ENCODE measurements around the gene C1orf232. TPM values are rescaled to one million over a fixed set of nuclear protein-coding genes. Genes with fewer than 3 reads are reported as not detected.

The C1orf232 gene
- total and polyA plus RNA-seq, 2 of the 13 experiments (the other 11 are each of a cell fraction or from before 2014, with no cell fraction given) = not detected

DNA sequence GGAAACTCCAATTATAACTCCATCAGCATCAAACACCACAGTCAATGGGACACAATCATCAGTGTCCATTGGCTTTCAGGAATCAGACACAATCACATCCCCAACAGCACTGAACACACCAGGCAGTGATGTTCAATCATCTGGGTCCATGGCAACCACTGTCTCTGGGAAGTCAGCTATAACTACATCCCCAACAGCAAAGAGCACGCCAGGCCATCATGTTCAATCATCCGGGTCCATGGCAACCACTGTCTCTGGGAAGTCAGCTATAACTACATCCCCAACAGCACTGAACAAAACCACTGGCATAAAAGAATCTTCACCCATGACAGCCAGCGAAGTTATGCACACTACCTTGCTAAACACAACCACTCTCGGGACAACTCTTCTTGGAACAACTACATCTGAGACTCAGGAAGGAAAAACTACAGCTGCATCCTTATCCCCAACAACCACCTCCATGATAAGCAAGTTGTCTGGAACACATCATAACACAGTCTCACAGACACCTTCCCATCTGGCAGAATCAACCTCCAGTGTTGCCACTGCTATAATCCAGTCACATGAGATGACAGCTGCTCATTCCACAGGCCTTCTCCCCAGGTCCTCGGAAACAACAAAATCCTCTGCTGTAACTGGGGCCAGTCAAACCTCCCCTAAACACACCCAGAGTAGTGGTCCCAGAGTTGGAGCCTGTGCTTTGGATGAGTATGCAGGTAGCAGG, 41.5 kb upstream of the C1orf232 start:
- no peaks in the 10 kb centered on the region for H3K36me3 ChIP-seq (replicated peaks in 1 of 2; ENCODE audit: control insufficient read depth in 1 of 2, insufficient read depth in 2 of 2, low read length in 2 of 2)
- no TSS peak for BruUV-seq (replicated peaks)
- H4K20me1 ChIP-seq (ENCODE audit: insufficient read depth, low read length) = no peaks in the 10 kb centered on the region
- peaks cover 0 to 1% of the 10 kb centered on the region in 2 experiments; a peak in 1 of 5 replicates for H3K27me3 ChIP-seq (ENCODE audit: control insufficient read depth in 1 of 2, insufficient read depth in 2 of 2, low read length in 2 of 2)
- no peak overlapping the region for H2AFZ ChIP-seq (ENCODE audit: low read length)
- in situ Hi-C loops (cut with HindIII; ENCODE audit: extremely low pct_ligation_motif_present, low pct_unique_long_range_greater_than_20kb) = no loop called here
- DNase-seq (ENCODE audit: low spot score) (no peak), ATAC-seq (no peak), FAIRE-seq (no peak)
- no peaks in the 10 kb centered on the region for H3K9me3 ChIP-seq (ENCODE audit: low read length)
- H3K27ac ChIP-seq (ENCODE audit: extremely low read length, insufficient read depth, low read length) = no peak overlapping the region
- no peak overlapping the region for H3K9ac ChIP-seq (ENCODE audit: insufficient read depth, low read depth, low read length)
- no peaks in the 10 kb centered on the region for H3K79me2 ChIP-seq (ENCODE audit: insufficient read depth, low read length)
- H3K4me2 ChIP-seq (ENCODE audit: low read depth, low read length) = no peak overlapping the region
- WGBS (ENCODE audit: low lambda C conversion rate) = 34% methylated on average over 5 of the region's 5 CpGs
- intact Hi-C loops (cut with micrococcal nuclease; ENCODE audit: unreplicated experiment) = no loop called here
- CTCF ChIA-PET (ENCODE audit: low intra/inter-chr PET ratio, low total read pairs) = no interaction called here
- POLR2A ChIA-PET = no interaction called here
- H3K4me1 ChIP-seq (ENCODE audit: insufficient read depth, low read length) = no peaks in the 10 kb centered on the region
- H3K4me3 ChIP-seq (replicated peaks in 1 of 3; ENCODE audit: insufficient read depth in 1 of 3, low read depth in 2 of 3, low read length in 3 of 3) = no peak overlapping the region
- TF ChIP-seq MEIS1 (CRISPR knock-in tag; IDR thresholded peaks at IDR 0.05; ENCODE audit: borderline replicate concordance) (no peak), SMAD3 (CRISPR knock-in tag; IDR thresholded peaks at IDR 0.05) (no peak), DNMT1 (CRISPR knock-in tag; IDR thresholded peaks at IDR 0.05) (no peak), HIC2 (CRISPR knock-in tag; IDR thresholded peaks at IDR 0.05; ENCODE audit: low read depth) (no peak), BATF2 (CRISPR knock-in tag; IDR thresholded peaks at IDR 0.05) (no peak), ZNF503 (CRISPR knock-in tag; IDR thresholded peaks at IDR 0.05) (no peak), POLR2A (IDR thresholded peaks at IDR 0.05; ENCODE audit: insufficient read depth in 1 of 2, low read depth in 2 of 2, low read length in 2 of 2) (no peak), HOXD1 (CRISPR knock-in tag; IDR thresholded peaks at IDR 0.05) (no peak), AHR (CRISPR knock-in tag; IDR thresholded peaks at IDR 0.05) (no peak), MEIS2 (CRISPR knock-in tag; IDR thresholded peaks at IDR 0.05) (no peak), BHLHE40 (IDR thresholded peaks at IDR 0.05; ENCODE audit: low read length) (no peak), FOXJ3 (CRISPR knock-in tag; IDR thresholded peaks at IDR 0.05; ENCODE audit: borderline replicate concordance) (no peak), ZNF280B (CRISPR knock-in tag; IDR thresholded peaks at IDR 0.05; ENCODE audit: borderline replicate concordance) (no peak)
- TF ChIP-seq, protein P1, sequence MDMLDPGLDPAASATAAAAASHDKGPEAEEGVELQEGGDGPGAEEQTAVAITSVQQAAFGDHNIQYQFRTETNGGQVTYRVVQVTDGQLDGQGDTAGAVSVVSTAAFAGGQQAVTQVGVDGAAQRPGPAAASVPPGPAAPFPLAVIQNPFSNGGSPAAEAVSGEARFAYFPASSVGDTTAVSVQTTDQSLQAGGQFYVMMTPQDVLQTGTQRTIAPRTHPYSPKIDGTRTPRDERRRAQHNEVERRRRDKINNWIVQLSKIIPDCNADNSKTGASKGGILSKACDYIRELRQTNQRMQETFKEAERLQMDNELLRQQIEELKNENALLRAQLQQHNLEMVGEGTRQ (IDR thresholded peaks at IDR 0.05; ENCODE audit: low read depth, low read length) = no peak
- TF ChIP-seq, protein P1 (CRISPR knock-in tag; IDR thresholded peaks at IDR 0.05; ENCODE audit: borderline replicate concordance) = no peak
- TF ChIP-seq, protein P2, sequence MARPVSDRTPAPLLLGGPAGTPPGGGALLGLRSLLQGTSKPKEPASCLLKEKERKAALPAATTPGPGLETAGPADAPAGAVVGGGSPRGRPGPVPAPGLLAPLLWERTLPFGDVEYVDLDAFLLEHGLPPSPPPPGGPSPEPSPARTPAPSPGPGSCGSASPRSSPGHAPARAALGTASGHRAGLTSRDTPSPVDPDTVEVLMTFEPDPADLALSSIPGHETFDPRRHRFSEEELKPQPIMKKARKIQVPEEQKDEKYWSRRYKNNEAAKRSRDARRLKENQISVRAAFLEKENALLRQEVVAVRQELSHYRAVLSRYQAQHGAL (CRISPR knock-in tag; IDR thresholded peaks at IDR 0.05; ENCODE audit: not compliant biosample characterization) = no peak

All from HepG2 (cell line).